ENCODE measurements around the gene PEX14. TPM values are rescaled to one million over a fixed set of nuclear protein-coding genes. Genes with fewer than 3 reads are reported as not detected.

PEX14 gene
- total and polyA plus RNA-seq, 10 of the 15 experiments (the other 5 are each of a cell fraction or from before 2014, with no cell fraction given): 1.4 to 23.2 (median 12.0) TPM

GRCh38 chr1:10613861-10614260 lies 139.1 kb downstream of the PEX14 start:
- H3K79me2 ChIP-seq (ENCODE audit: control insufficient read depth, insufficient read depth, low read length): no peaks in the 10 kb centered on the region
- ChIA-PET POLR2A (no interaction called here), CTCF (no interaction called here), RAD21 (ENCODE audit: unreplicated experiment) (no interaction called here), SMC1A (ENCODE audit: uncharacterized antibody, unreplicated experiment) (no interaction called here)
- no peak for FAIRE-seq
- H3K9me3 ChIP-seq (replicated peaks; ENCODE audit: control insufficient read depth, insufficient read depth, low read length): no peaks in the 10 kb centered on the region
- no peak overlapping the region for H3K9ac ChIP-seq (ENCODE audit: control insufficient read depth, insufficient read depth, low read length)
- peaks cover 0 to 5% of the 10 kb centered on the region in 2 experiments; a peak in 2 of 4 replicates for H3K36me3 ChIP-seq (ENCODE audit: control insufficient read depth in 2 of 2, insufficient read depth in 2 of 2, low read length in 1 of 2)
- no TSS peak for BruUV-seq (replicated peaks)
- no peak overlapping the region for H2AFZ ChIP-seq (ENCODE audit: control insufficient read depth, low read depth, low read length)
- H3K27me3 ChIP-seq (replicated peaks in 1 of 2; ENCODE audit: control insufficient read depth in 2 of 2, insufficient read depth in 2 of 2, low read length in 1 of 2): no peaks in the 10 kb centered on the region
- in situ Hi-C loops (cut with MboI) (no loop called here), intact Hi-C loops (cut with micrococcal nuclease; ENCODE audit: unreplicated experiment) (no loop called here)
- no peak overlapping the region for H3K4me3 ChIP-seq
- no peak for ATAC-seq
- no peak for TF ChIP-seq ETV6 (conservative IDR thresholded peaks at IDR 0.05 in 1 of 2, IDR thresholded peaks at IDR 0.05 in 1 of 2; ENCODE audit: borderline replicate concordance in 1 of 2, low read depth in 1 of 2)
- TF ChIP-seq CEBPB (IDR thresholded peaks at IDR 0.05; ENCODE audit: borderline replicate concordance in 1 of 2, low read depth in 2 of 2, low read length in 2 of 2): no peak
- no peak for TF ChIP-seq ZNF384 (IDR thresholded peaks at IDR 0.05; ENCODE audit: borderline replicate concordance, low read depth, low read length)
- H4K20me1 ChIP-seq (ENCODE audit: control insufficient read depth, insufficient read depth): no peaks in the 10 kb centered on the region
- H3K27ac ChIP-seq (ENCODE audit: control insufficient read depth, insufficient read depth): no peak overlapping the region
- 90% methylated on average over 8 of the region's 8 CpGs for whole genome bisulfite sequencing (ENCODE audit: insufficient coverage, insufficient replicate concordance, low lambda C conversion rate, missing lambda C conversion rate)
- no peak overlapping the region for H3K4me2 ChIP-seq (ENCODE audit: control insufficient read depth, insufficient read depth)
- no peaks in the 10 kb centered on the region for H3K4me1 ChIP-seq (ENCODE audit: control insufficient read depth, insufficient read depth, low read length)
- no peak for DNase-seq (ENCODE audit: low read depth, low spot score)

- Histone ChIP-seq H3K4me1 (ENCODE audit: control insufficient read depth, insufficient read depth, low read length) (no peaks in the 10 kb centered on the region), H3K27ac (ENCODE audit: control insufficient read depth, insufficient read depth) (no peak overlapping the region), H3K4me3 (no peak overlapping the region), H3K9me3 (replicated peaks; ENCODE audit: control insufficient read depth, insufficient read depth, low read length) (no peaks in the 10 kb centered on the region), H3K79me2 (ENCODE audit: control insufficient read depth, insufficient read depth, low read length) (no peaks in the 10 kb centered on the region), H3K27me3 (replicated peaks in 1 of 2; ENCODE audit: control insufficient read depth in 2 of 2, insufficient read depth in 2 of 2, low read length in 1 of 2) (no peaks in the 10 kb centered on the region), H3K4me2 (ENCODE audit: control insufficient read depth, insufficient read depth) (no peak overlapping the region), H3K36me3 (ENCODE audit: control insufficient read depth in 2 of 2, insufficient read depth in 2 of 2, low read length in 1 of 2) (peaks cover 0 to 5% of the 10 kb centered on the region in 2 experiments; a peak in 2 of 4 replicates), H4K20me1 (ENCODE audit: control insufficient read depth, insufficient read depth) (no peaks in the 10 kb centered on the region), H2AFZ (ENCODE audit: control insufficient read depth, low read depth, low read length) (no peak overlapping the region), H3K9ac (ENCODE audit: control insufficient read depth, insufficient read depth, low read length) (no peak overlapping the region)
- POLR2A ChIA-PET: no interaction called here
- in situ Hi-C loops (cut with MboI): no loop called here
- FAIRE-seq: no peak
- WGBS (ENCODE audit: insufficient coverage, insufficient replicate concordance, low lambda C conversion rate, missing lambda C conversion rate): 73% methylated on average over 18 of the region's 18 CpGs
- no peak for ATAC-seq
- CTCF ChIA-PET: no interaction called here
- RAD21 ChIA-PET (ENCODE audit: unreplicated experiment): no interaction called here
- no peak for DNase-seq (ENCODE audit: low read depth, low spot score)
- SMC1A ChIA-PET (ENCODE audit: uncharacterized antibody, unreplicated experiment): no interaction called here
- intact Hi-C loops (cut with micrococcal nuclease; ENCODE audit: unreplicated experiment): no loop called here
- TF ChIP-seq HCFC1 (IDR thresholded peaks at IDR 0.05; ENCODE audit: low read length): no peak
- no peak for TF ChIP-seq ZNF687 (IDR thresholded peaks at IDR 0.05)
- no peak for TF ChIP-seq SMARCA5 (IDR thresholded peaks at IDR 0.05)
- no peak for TF ChIP-seq IRF4 (IDR thresholded peaks at IDR 0.05; ENCODE audit: low read depth, low read length)
- TF ChIP-seq TCF12 (IDR thresholded peaks at IDR 0.05; ENCODE audit: low read depth, low read length): no peak
- TF ChIP-seq POLR2A (IDR thresholded peaks at IDR 0.05; ENCODE audit: low read depth, low read length): no peak
- TF ChIP-seq SMC3 (IDR thresholded peaks at IDR 0.05; ENCODE audit: borderline replicate concordance, low read length): no peak
- TF ChIP-seq ZNF274 (IDR thresholded peaks at IDR 0.05; ENCODE audit: insufficient read depth, insufficient read length): no peak
- BruUV-seq (replicated peaks): no TSS peak
Observed at GRCh38 chr1:10614377-10615225, 139.9 kb downstream of the PEX14 start.
